ENCODE measurements around the gene RNASET2.
"Not testable (repeated sequence)": the region's sequence is repeated elsewhere in the genome, so short reads cannot be mapped to it uniquely, and the experiment has no call there.

RNASET2 gene

GRCh38 chr6:166969390-166970002 lies 13.1 kb upstream of the RNASET2 start:
- peak; percentile 22 for DNase-seq

- no peak for DNase-seq
Observed at GRCh38 chr6:166966268-166966667, 9.9 kb upstream of the RNASET2 start.

GRCh38 chr6:166960609-166960978 lies 4.2 kb upstream of the RNASET2 start:
- DNase-seq, result no peak

- no peak for DNase-seq
Observed at GRCh38 chr6:166959911-166960608, 3.7 kb upstream of the RNASET2 start.

GRCh38 chr6:166958926-166959861 lies 2.8 kb upstream of the RNASET2 start:
- DNase-seq, result peak; percentile 85

- no peak for DNase-seq
Observed at GRCh38 chr6:166957805-166958076, 1.4 kb upstream of the RNASET2 start.

- DNase-seq, result peak; percentile 71
Observed at GRCh38 chr6:166957087-166957804, 896 bp upstream of the RNASET2 start.

- no peak for DNase-seq
Observed at GRCh38 chr6:166955865-166956443, 396 bp downstream of the RNASET2 start.

- DNase-seq, result peak; percentile 47
Observed at GRCh38 chr6:166955121-166955864, 1.1 kb downstream of the RNASET2 start.

- DNase-seq, result no peak
Observed at GRCh38 chr6:166954118-166954713, 2.1 kb downstream of the RNASET2 start.

GRCh38 chr6:166952567-166953486 lies 3.5 kb downstream of the RNASET2 start:
- DNase-seq, result peak; percentile 40

GRCh38 chr6:166952121-166952520 lies 4.2 kb downstream of the RNASET2 start:
- DNase-seq, result no peak

- no peak for DNase-seq
Observed at GRCh38 chr6:166951670-166952060, 4.7 kb downstream of the RNASET2 start.

- peak; percentile 81 for DNase-seq
Observed at GRCh38 chr6:166950892-166951669, 5.3 kb downstream of the RNASET2 start.

GRCh38 chr6:166950443-166950821 lies 5.9 kb downstream of the RNASET2 start:
- peak; percentile 45 for DNase-seq

- DNase-seq, result peak; percentile 22
Observed at GRCh38 chr6:166949528-166950442, 6.6 kb downstream of the RNASET2 start.

GRCh38 chr6:166948724-166949123 lies 7.6 kb downstream of the RNASET2 start:
- DNase-seq, result not testable (repeated sequence)

GRCh38 chr6:166947251-166947650 lies 9.1 kb downstream of the RNASET2 start:
- no peak for DNase-seq

- DNase-seq, result no peak
Observed at GRCh38 chr6:166946125-166946524, 10.2 kb downstream of the RNASET2 start.

All from CD4-positive, alpha-beta T cell treated with Interleukin-17A for 1 hour (primary cell).